ENCODE results near the gene TBX3. TPM values are rescaled to one million over a fixed set of nuclear protein-coding genes. Genes with fewer than 3 reads are reported as not detected.
"Not testable (repeated sequence)": the region's sequence is repeated elsewhere in the genome, so short reads cannot be mapped to it uniquely, and the experiment has no call there.

TBX3 gene
- total RNA-seq: 409 to 427 TPM (median 425 TPM) in 3 replicates

DNA sequence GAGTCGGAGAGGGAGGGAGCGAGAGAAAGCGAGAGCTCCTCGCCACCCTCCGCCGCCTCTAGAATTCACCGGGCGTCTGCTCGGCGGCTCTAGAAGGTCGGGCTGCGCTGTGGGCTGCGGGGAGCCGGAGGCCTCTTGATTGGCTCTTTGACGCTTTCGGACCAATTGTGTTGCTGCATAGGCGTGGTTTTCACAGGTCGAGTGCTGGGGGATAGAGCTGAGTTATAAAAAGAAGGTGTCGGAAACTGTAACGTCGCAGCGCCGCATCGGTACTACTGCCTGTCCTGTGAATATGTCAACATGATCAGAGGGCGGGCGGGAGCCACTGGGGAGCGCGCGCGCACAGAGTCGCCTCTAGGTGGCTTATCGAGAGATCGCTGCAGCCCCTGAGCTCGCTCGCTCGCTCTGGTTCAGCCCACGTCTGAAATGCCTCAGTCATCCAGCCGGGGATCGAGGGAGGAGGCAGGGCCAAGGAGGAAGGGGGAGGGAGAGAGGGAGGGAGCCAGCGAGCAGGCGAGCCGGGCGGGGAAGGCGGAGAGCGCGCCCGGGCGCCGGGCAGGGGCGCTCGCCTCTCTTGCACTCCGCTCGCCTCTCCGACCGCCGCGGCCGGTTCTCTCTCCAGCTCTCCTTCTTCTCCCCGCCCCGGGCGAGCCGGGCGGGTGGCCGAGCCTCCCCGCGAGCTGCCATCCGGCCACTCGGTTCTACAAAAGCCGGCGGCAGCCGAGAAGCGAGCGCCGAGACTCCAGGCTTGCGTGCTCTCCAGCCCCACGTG is at the start of gene TBX3:
Gene TBX3 (minus strand): TSS at position 78 of the 772 bp plus-strand sequence. CDS start 975 bp downstream, outside the sequence.
- peaks cover 6% of the 10 kb centered on the region for H3K27me3 Mint-ChIP-seq (ENCODE audit: low read depth)
- H3K4me1 Mint-ChIP-seq: peaks cover 44% of the 10 kb centered on the region
- DNase-seq (ENCODE audit: low spot score in 2 of 2, unreplicated experiment in 2 of 2): peak; percentile 94
- H3K36me3 Mint-ChIP-seq: peaks cover 36% of the 10 kb centered on the region
- no peaks in the 10 kb centered on the region for H3K9me3 Mint-ChIP-seq
- peak within 1 kb of the TSS; percentile 100 for H3K27ac Mint-ChIP-seq
- H3K4me3 Mint-ChIP-seq: peak within 1 kb of the TSS; percentile 100
- TF ChIP-seq, protein P1, sequence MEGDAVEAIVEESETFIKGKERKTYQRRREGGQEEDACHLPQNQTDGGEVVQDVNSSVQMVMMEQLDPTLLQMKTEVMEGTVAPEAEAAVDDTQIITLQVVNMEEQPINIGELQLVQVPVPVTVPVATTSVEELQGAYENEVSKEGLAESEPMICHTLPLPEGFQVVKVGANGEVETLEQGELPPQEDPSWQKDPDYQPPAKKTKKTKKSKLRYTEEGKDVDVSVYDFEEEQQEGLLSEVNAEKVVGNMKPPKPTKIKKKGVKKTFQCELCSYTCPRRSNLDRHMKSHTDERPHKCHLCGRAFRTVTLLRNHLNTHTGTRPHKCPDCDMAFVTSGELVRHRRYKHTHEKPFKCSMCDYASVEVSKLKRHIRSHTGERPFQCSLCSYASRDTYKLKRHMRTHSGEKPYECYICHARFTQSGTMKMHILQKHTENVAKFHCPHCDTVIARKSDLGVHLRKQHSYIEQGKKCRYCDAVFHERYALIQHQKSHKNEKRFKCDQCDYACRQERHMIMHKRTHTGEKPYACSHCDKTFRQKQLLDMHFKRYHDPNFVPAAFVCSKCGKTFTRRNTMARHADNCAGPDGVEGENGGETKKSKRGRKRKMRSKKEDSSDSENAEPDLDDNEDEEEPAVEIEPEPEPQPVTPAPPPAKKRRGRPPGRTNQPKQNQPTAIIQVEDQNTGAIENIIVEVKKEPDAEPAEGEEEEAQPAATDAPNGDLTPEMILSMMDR (IDR thresholded peaks at IDR 0.05; ENCODE audit: unreplicated experiment): peak; percentile 64

- Mint-ChIP-seq H3K9me3 (no peaks in the 10 kb centered on the region), H3K36me3 (peaks cover 9% of the 10 kb centered on the region), H3K4me1 (peaks cover 11% of the 10 kb centered on the region), H3K27me3 (ENCODE audit: low read depth) (no peaks in the 10 kb centered on the region), H3K27ac (no peak overlapping the region), H3K4me3 (no peak overlapping the region)
- DNase-seq (ENCODE audit: low spot score in 2 of 2, unreplicated experiment in 2 of 2): no peak
- TF ChIP-seq, protein P1 (IDR thresholded peaks at IDR 0.05; ENCODE audit: unreplicated experiment): no peak
Measured at GRCh38 chr12:114732426-114733030, 48.6 kb upstream of the TBX3 start.

GRCh38 chr12:114729731-114730130 is 45.8 kb upstream of the TBX3 start:
- no peak for DNase-seq (ENCODE audit: low spot score in 2 of 2, unreplicated experiment in 2 of 2)
- Mint-ChIP-seq H3K9me3 (no peaks in the 10 kb centered on the region), H3K36me3 (peaks cover 4% of the 10 kb centered on the region), H3K27ac (peak overlapping the region; percentile 66), H3K4me3 (no peak overlapping the region), H3K4me1 (peaks cover 15% of the 10 kb centered on the region), H3K27me3 (ENCODE audit: low read depth) (no peaks in the 10 kb centered on the region)
- TF ChIP-seq, protein P1 (IDR thresholded peaks at IDR 0.05; ENCODE audit: unreplicated experiment): no peak

DNA sequence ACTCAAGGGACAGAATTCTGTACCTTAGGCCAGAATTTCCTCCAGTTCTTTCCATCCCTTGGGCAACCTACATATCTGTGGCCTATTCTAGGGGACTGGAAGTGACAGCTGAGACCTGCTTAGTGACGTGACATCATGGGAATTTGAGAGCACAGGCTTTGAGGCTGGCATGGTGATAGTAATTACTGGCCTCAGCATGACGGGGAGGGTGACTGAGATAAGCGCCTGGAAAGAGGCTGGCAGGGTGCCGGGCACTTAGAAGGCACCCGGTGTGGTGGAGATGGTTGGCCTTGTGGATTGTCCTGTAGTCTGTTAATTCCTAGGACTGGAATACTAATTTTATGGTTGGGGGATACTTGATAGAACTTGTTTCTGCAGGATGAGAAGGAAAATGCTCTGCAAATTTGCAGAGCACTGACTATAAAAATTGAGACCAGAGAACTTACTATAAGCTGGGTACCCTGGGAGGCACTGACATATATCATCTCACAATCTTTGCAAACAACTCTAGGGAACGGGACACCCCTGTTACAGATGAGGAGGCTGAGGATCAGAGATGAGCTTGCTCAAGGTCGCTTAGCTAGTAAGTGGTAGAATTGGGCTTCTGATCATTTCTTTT is 42.2 kb upstream of the TBX3 start:
- DNase-seq (ENCODE audit: low spot score in 2 of 2, unreplicated experiment in 2 of 2): no peak
- Mint-ChIP-seq H3K27me3 (ENCODE audit: low read depth) (no peaks in the 10 kb centered on the region), H3K9me3 (no peaks in the 10 kb centered on the region), H3K36me3 (peaks cover 3% of the 10 kb centered on the region), H3K4me3 (no peak overlapping the region), H3K27ac (peak overlapping the region; percentile 13), H3K4me1 (peaks cover 15% of the 10 kb centered on the region)
- TF ChIP-seq, protein P1 (IDR thresholded peaks at IDR 0.05; ENCODE audit: unreplicated experiment): no peak

DNA sequence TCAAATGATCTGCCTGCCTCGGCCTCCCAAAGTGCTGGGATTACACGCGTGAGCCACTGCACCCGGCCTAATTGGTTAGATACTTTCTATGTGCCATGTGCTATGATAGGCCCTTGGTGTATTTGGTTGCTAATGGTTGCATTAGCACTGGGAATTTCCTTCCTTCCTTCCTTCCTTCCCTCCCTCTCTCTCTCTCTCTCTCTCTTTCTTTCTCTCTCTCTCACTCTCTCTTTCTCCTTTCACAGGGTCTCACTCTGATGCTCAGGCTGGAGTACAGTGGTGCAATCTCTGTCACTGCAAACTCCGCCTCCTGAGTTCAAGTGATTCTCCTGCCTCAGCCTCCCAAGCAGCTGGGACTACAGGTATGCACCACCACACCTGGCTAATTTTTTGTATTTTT is 38.2 kb upstream of the TBX3 start:
- H3K4me1 Mint-ChIP-seq: peaks cover 22% of the 10 kb centered on the region
- not testable (repeated sequence) for DNase-seq (ENCODE audit: low spot score in 2 of 2, unreplicated experiment in 2 of 2); H3K27ac Mint-ChIP-seq; H3K27me3 Mint-ChIP-seq (ENCODE audit: low read depth); H3K36me3 Mint-ChIP-seq; H3K9me3 Mint-ChIP-seq; H3K4me3 Mint-ChIP-seq

DNA sequence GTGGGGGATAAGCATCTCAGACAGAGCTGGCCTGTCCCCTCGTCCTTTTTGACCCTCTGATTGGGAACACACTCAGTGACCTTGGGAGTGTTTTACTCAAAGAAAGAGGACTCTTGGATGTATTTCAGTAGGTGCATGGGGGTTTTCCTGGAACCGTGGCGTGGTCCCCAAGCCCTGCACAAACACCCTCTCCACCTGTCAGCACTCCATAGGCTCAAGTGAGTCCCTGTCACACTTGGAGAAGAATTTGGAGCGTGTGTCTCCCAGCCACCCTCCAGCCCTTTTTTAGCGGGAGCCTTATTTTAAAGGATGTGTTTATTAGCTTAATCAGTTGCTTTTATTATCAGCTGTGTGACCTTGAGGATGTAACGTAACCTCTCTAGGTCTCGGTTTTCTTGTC is 37.3 kb upstream of the TBX3 start:
- DNase-seq (ENCODE audit: low spot score in 2 of 2, unreplicated experiment in 2 of 2): no peak
- no peaks in the 10 kb centered on the region for H3K9me3 Mint-ChIP-seq
- peaks cover 2% of the 10 kb centered on the region for H3K36me3 Mint-ChIP-seq
- H3K27ac Mint-ChIP-seq: no peak overlapping the region
- H3K27me3 Mint-ChIP-seq (ENCODE audit: low read depth): no peaks in the 10 kb centered on the region
- TF ChIP-seq, protein P1 (IDR thresholded peaks at IDR 0.05; ENCODE audit: unreplicated experiment): no peak
- peaks cover 23% of the 10 kb centered on the region for H3K4me1 Mint-ChIP-seq
- no peak overlapping the region for H3K4me3 Mint-ChIP-seq
